ENCODE data around the gene RBMS1.

GRCh38 chr2:160224060-160224459 lies 269.5 kb downstream of the RBMS1 start:
- TF ChIP-seq CTCF (conservative IDR thresholded peaks at IDR 0.05; ENCODE audit: low read depth, low read length) (no peak), CEBPB (IDR thresholded peaks at IDR 0.05; ENCODE audit: low read depth, low read length) (peak; percentile 61), MAZ (IDR thresholded peaks at IDR 0.05; ENCODE audit: borderline replicate concordance, low read depth, low read length) (no peak), POLR2A (IDR thresholded peaks at IDR 0.05; ENCODE audit: low read depth, low read length) (no peak)

Measured in IMR-90 (cell line).